Measurements from ENCODE around the gene SLC24A4. TPM values are rescaled to one million over a fixed set of nuclear protein-coding genes. Genes with fewer than 3 reads are reported as not detected.

Gene SLC24A4
- not detected in 2 replicates for total RNA-seq
- long read RNA-seq, result 0 reads

GRCh38 chr14:92323011-92323915, at the start of gene SLC24A4:
Gene SLC24A4, plus strand, starts transcription at chr14:92323165. Its CDS starts 666 bp downstream, at chr14:92323831.
- H3K27me3 Mint-ChIP-seq (ENCODE audit: unreplicated experiment), result peaks cover 80% of the 10 kb centered on the region
- no peak for DNase-seq (ENCODE audit: extremely low spot score, unreplicated experiment)
- H3K36me3 Mint-ChIP-seq (ENCODE audit: unreplicated experiment), result no peaks in the 10 kb centered on the region
- no peak within 1 kb of the TSS for H3K27ac Mint-ChIP-seq (ENCODE audit: unreplicated experiment)
- H3K4me1 Mint-ChIP-seq (ENCODE audit: unreplicated experiment), result peaks cover 6% of the 10 kb centered on the region
- peak within 1 kb of the TSS; percentile 67 for H3K4me3 Mint-ChIP-seq (ENCODE audit: unreplicated experiment)
- H3K9me3 Mint-ChIP-seq (ENCODE audit: unreplicated experiment), result no peaks in the 10 kb centered on the region
- no peak for TF ChIP-seq CTCF (IDR thresholded peaks at IDR 0.05)

GRCh38 chr14:92273166-92273565, 49.8 kb upstream of the SLC24A4 start:
- no peak overlapping the region for H3K27ac Mint-ChIP-seq (ENCODE audit: unreplicated experiment)
- H3K9me3 Mint-ChIP-seq (ENCODE audit: unreplicated experiment), result no peaks in the 10 kb centered on the region
- H3K4me1 Mint-ChIP-seq (ENCODE audit: unreplicated experiment), result no peaks in the 10 kb centered on the region
- DNase-seq (ENCODE audit: extremely low spot score, unreplicated experiment), result no peak
- TF ChIP-seq CTCF (IDR thresholded peaks at IDR 0.05), result no peak
- no peaks in the 10 kb centered on the region for H3K36me3 Mint-ChIP-seq (ENCODE audit: unreplicated experiment)
- H3K4me3 Mint-ChIP-seq (ENCODE audit: unreplicated experiment), result no peak overlapping the region
- H3K27me3 Mint-ChIP-seq (ENCODE audit: unreplicated experiment), result peaks cover 24% of the 10 kb centered on the region

GRCh38 chr14:92274055-92274454, 48.9 kb upstream of the SLC24A4 start:
- no peak for TF ChIP-seq CTCF (IDR thresholded peaks at IDR 0.05)
- Mint-ChIP-seq H3K9me3 (ENCODE audit: unreplicated experiment) (no peaks in the 10 kb centered on the region), H3K4me3 (ENCODE audit: unreplicated experiment) (no peak overlapping the region), H3K27me3 (ENCODE audit: unreplicated experiment) (peaks cover 22% of the 10 kb centered on the region), H3K27ac (ENCODE audit: unreplicated experiment) (no peak overlapping the region), H3K4me1 (ENCODE audit: unreplicated experiment) (no peaks in the 10 kb centered on the region), H3K36me3 (ENCODE audit: unreplicated experiment) (no peaks in the 10 kb centered on the region)
- DNase-seq (ENCODE audit: extremely low spot score, unreplicated experiment), result no peak

- no peak for DNase-seq (ENCODE audit: extremely low spot score, unreplicated experiment)
- no peak overlapping the region for H3K4me3 Mint-ChIP-seq (ENCODE audit: unreplicated experiment)
- TF ChIP-seq CTCF (IDR thresholded peaks at IDR 0.05), result no peak
- H3K27ac Mint-ChIP-seq (ENCODE audit: unreplicated experiment), result no peak overlapping the region
- H3K27me3 Mint-ChIP-seq (ENCODE audit: unreplicated experiment), result peaks cover 14% of the 10 kb centered on the region
- H3K9me3 Mint-ChIP-seq (ENCODE audit: unreplicated experiment), result no peaks in the 10 kb centered on the region
- H3K4me1 Mint-ChIP-seq (ENCODE audit: unreplicated experiment), result no peaks in the 10 kb centered on the region
- no peaks in the 10 kb centered on the region for H3K36me3 Mint-ChIP-seq (ENCODE audit: unreplicated experiment)
Observed at GRCh38 chr14:92276074-92276473, 46.9 kb upstream of the SLC24A4 start.

GRCh38 chr14:92277031-92277430, 45.9 kb upstream of the SLC24A4 start:
- H3K27me3 Mint-ChIP-seq (ENCODE audit: unreplicated experiment), result peaks cover 8% of the 10 kb centered on the region
- H3K4me1 Mint-ChIP-seq (ENCODE audit: unreplicated experiment), result no peaks in the 10 kb centered on the region
- TF ChIP-seq CTCF (IDR thresholded peaks at IDR 0.05), result no peak

More at GRCh38 chr14:92277031-92277430, 45.9 kb upstream of the SLC24A4 start:
- Mint-ChIP-seq H3K9me3 (ENCODE audit: unreplicated experiment) (no peaks in the 10 kb centered on the region), H3K27ac (ENCODE audit: unreplicated experiment) (no peak overlapping the region), H3K36me3 (ENCODE audit: unreplicated experiment) (no peaks in the 10 kb centered on the region), H3K4me3 (ENCODE audit: unreplicated experiment) (no peak overlapping the region)
- no peak for DNase-seq (ENCODE audit: extremely low spot score, unreplicated experiment)
